Esophagus mucosa (tissue), 1 donor: ENCODE results near the gene MAFF. TPM values are rescaled to one million over a fixed set of nuclear protein-coding genes. Genes with fewer than 3 reads are reported as not detected.
"Not testable (repeated sequence)": the region's sequence is repeated elsewhere in the genome, so short reads cannot be mapped to it uniquely, and the experiment has no call there.

Experiments used
- ATAC-seq: fragments of 200-7000 bp; cut with Tn5 transposase; one replicate; pipeline ENCODE4 v1.9.1; 2020
- total RNA-seq: library from RNA; stranded (reverse); gene quantifications from one replicate; pipeline ENCODE4 v1.2.4, GENCODE V29; 2023
- donor health status: DM: yes; HTN: yes; CAD: no.

MAFF gene
- total RNA-seq, 1 donor from 2014 or later, result 35.6 TPM

DNA sequence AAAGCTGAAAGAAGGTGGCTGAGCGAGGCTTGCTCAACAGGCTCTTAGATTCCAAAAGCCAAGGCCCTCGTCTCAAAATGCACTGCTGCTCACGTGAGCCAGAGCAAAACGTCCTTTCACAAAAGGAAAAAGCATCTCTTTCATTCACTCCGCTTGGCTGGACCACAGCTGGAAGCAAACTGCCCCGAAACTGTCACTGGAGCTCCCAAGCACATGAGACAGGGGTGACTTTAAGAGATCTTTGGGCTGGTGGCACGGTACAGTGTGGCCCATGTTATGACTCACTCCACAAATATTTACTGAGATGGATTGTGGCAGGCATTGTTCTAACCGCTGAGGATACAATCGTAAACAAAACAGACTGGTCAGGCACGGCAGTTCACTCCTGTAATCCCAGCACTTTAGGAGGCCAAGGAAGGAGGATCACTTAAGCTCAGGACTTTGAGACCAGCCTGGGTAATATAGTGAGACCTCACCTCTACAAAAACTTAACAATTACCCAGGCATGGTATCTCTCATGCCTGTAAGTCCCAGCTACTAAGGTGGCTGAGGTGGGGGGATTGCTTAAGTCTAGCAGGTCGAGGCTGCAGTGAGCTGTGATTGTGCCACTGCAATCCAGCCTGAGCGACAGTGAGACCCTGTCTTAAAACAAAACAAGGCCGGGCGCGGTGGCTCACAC, 23.7 kb upstream of the MAFF start:
- peak; percentile 32 for ATAC-seq

GRCh38 chr22:38178605-38178937, 23.2 kb upstream of the MAFF start:
- ATAC-seq, result not testable (repeated sequence)

- ATAC-seq, result peak; percentile 70
These were observed 20.8 kb upstream of the MAFF start for GRCh38 chr22:38180841-38181452.

- peak; percentile 87 for ATAC-seq
These were observed 20.2 kb upstream of the MAFF start, which contains the start of gene PLA2G6 for GRCh38 chr22:38181453-38182200. Gene PLA2G6, minus strand, starts transcription at chr22:38181830. Its CDS starts 12,404 bp downstream, at chr22:38169426.

DNA sequence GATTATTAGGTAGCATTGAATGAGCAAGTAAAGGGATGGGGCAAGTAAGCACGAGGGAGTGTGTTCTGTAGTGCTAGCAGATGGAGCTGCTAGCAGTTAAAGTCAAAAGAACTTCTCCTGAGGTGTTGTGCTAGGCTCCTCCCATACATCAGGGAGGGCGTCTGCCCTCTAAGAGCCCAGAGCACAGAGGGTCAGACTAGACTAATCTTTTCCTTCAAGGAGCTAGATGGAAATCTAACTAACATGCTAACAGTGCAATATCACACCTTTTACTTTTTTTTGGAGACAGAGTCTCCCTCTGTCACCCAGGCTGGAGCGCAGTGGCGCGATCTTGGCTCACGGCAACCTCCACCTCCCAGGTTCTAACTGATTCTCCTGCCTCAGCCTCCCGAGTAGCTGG, 17.0 kb upstream of the MAFF start:
- no peak for ATAC-seq

- no peak for ATAC-seq
These were observed 15.4 kb upstream of the MAFF start for GRCh38 chr22:38186429-38186828.

GRCh38 chr22:38187413-38188212, 14.2 kb upstream of the MAFF start:
- ATAC-seq, result no peak

- no peak for ATAC-seq
These were observed 12.7 kb upstream of the MAFF start for GRCh38 chr22:38189104-38189503.

GRCh38 chr22:38190581-38190980, 11.2 kb upstream of the MAFF start:
- no peak for ATAC-seq

GRCh38 chr22:38191055-38191454, 10.7 kb upstream of the MAFF start:
- no peak for ATAC-seq

GRCh38 chr22:38191731-38192474, 9.9 kb upstream of the MAFF start:
- ATAC-seq, result no peak

DNA sequence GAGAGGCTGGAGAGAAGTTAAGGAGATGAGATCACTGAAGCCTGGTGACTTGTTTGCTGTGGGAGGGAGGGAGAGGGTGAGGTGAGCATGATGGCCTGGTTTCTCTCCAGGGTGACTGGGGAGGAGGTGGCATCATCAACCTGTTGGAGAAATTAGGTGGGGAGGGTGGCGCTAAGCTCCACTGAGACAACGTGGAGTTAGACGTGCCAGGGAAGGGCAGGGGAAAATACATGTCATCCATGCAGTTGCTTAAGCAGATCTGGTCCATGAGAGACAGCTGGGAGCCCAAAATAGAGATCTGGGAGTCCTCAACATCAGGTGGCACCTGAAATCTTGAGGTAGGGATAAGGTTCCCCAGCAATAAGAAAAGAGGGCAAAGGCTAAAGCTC, 9.3 kb upstream of the MAFF start:
- no peak for ATAC-seq

- no peak for ATAC-seq
These were observed 8.2 kb upstream of the MAFF start for GRCh38 chr22:38193580-38193979.

DNA sequence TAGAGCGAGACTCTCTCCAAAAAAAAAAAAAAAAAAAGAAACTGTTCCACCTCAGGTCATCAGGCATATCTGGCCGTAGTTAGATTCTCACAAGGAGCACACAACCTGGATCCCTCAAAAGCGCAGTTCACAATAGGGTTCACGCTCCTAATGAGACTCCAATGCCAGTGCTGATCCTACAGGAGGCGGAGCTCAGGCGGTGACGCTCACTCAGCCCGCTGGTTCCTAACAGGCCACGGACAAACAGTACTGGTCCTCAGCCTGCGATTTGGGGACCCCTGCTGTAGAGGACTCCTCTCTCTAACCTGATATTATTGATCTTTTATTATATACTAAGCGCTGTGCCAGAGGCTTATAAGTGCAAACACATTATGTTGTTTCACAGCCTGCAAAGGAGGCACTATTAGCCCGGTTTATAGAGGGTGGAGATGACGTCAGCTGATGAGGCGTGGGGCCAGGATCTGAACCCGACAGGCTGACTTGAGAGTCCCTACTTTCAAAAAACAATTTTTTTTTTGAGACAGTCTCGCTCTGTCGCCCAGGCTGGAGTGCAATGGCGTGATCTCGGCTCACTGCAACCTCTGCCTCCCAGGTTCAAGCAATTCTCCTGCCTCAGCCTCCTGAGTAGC, 4.9 kb upstream of the MAFF start:
- no peak for ATAC-seq

DNA sequence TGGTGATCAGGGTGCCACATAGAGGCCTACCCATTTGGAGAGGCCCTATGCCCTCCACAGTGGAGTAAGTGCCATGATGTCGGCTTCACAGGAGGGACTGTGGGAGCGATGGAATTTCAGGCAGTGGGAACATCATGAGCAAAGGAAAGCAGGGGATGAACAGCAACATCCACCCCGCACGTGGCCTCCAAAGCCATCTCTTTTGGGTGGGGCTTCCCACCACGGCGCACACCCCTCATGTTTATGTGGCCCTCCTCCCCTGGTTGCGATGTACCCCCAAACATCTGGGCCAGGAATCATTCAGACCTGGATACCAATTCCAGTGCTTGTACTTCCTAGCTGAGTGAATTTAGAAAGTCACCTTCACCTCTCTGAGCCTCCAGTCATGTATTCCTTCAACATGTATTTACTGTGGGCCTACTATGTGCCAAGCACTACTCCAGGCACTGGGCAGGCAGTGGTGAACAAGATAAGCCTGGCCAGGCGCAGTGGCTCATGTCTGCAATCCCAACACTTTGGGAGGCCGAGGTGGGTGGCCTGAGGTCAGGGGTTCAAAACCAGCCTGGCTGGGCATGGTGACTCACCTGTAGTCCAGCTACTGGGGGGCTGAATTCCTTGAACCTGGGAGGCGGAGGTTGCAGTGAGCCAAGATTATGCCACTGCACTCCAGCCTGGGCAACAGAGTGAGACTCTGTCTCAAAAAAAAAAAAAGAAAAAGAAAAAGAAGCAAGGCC, 1.8 kb upstream of the MAFF start:
- ATAC-seq, result no peak

GRCh38 chr22:38201371-38201710, 453 bp upstream of the MAFF start:
- peak; percentile 0 for ATAC-seq

- peak; percentile 60 for ATAC-seq
These were observed 769 bp downstream of the MAFF start for GRCh38 chr22:38202437-38203089.

- peak; percentile 49 for ATAC-seq
These were observed 1.5 kb downstream of the MAFF start for GRCh38 chr22:38203090-38203810.

DNA sequence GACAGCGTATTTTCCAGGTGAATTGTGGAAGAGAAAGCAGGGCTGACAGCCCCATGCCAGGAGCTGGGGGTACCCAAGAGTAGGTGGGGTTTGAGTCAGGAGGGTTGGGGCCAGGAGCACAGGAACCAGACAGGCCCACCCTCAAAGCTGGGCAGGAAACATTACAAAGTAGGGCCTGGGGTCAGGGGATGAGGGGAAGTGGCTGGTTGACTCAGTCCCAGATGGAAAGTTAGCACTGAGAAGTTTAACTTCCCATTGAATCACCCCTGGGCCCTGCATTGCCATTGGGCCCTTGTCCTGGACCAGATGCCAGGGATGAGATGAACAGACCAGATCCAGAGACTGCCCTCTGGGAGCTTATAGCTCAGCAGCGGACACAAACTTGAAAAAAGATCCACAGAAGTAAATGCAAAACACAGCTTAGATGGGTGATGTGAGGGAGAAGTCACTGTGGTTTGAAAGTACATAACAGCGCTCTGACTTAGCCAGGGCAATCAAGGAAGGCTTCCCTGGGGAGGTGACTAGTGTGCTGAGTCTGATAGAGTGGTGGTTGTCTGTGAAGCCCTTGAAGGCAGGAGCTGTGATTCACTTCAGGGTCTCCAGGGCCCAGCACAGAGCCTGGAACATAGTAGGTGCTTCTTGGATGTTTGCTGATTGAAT, 2.2 kb downstream of the MAFF start:
- no peak for ATAC-seq
